ENCODE measurements around the gene SREBF2. TPM values are rescaled to one million over a fixed set of nuclear protein-coding genes. Genes with fewer than 3 reads are reported as not detected.

SREBF2 gene
- total and polyA plus RNA-seq, 2 donors (not counting 3 experiments of a cell fraction or from before 2014, with no cell fraction given), result 101 to 136 TPM

- no peaks in the 10 kb centered on the region for H4K20me1 ChIP-seq (replicated peaks; ENCODE audit: control insufficient read depth, extremely low read depth, insufficient read depth, low read length)
- no peaks in the 10 kb centered on the region for H3K9me1 ChIP-seq (replicated peaks; ENCODE audit: control insufficient read depth, extremely low read depth, insufficient read depth, low read length)
- dilution Hi-C loops (cut with MboI; ENCODE audit: extremely low pct_ligation_motif_present, low sequenced_read_pairs), result no loop called here
- H3K27me3 ChIP-seq (ENCODE audit: control insufficient read depth in 2 of 2, insufficient read depth in 2 of 2, low read length in 2 of 2), result no peaks in the 10 kb centered on the region
- no peak overlapping the region for H3K27ac ChIP-seq (ENCODE audit: insufficient read depth, low read depth, low read length)
- intact Hi-C loops (cut with micrococcal nuclease), result no loop called here
- H3K4me1 ChIP-seq (ENCODE audit: control insufficient read depth, extremely low read depth, insufficient read depth, low read length), result no peaks in the 10 kb centered on the region
- POLR2A ChIA-PET, result no interaction called here
- no peak overlapping the region for H2AFZ ChIP-seq (ENCODE audit: low read depth, low read length)
- no peak overlapping the region for H3K4me2 ChIP-seq (ENCODE audit: insufficient read depth, low read length)
- no peak overlapping the region for H3K9ac ChIP-seq (replicated peaks; ENCODE audit: extremely low read depth, insufficient read depth, low read length)
- CTCF ChIA-PET, result interaction anchor here (0.7 to 2.4 kb wide), 2 partner anchors 34 to 145 kb away, joined by 3 to 6 read pairs; no protein-coding TSS in a partner anchor
- DNase-seq (ENCODE audit: low read depth, low spot score) (no peak), FAIRE-seq (no peak)
- BruUV-seq (replicated peaks), result no TSS peak
- H3K36me3 ChIP-seq (ENCODE audit: control insufficient read depth in 2 of 2, extremely low read depth in 1 of 2, insufficient read depth in 2 of 2, low read length in 2 of 2), result peaks cover 24 to 34% of the 10 kb centered on the region in 2 experiments
- no peaks in the 10 kb centered on the region for H3K79me2 ChIP-seq (ENCODE audit: control insufficient read depth, insufficient read depth, low read length)
- H3K4me3 ChIP-seq (replicated peaks in 1 of 3; ENCODE audit: insufficient read depth in 1 of 3, low read depth in 1 of 3, low read length in 3 of 3), result no peak overlapping the region
- no peak for TF ChIP-seq MYC (IDR thresholded peaks at IDR 0.05; ENCODE audit: low read depth, low read length)
- TF ChIP-seq CTCF (IDR thresholded peaks at IDR 0.05; ENCODE audit: extremely low read depth in 1 of 2, insufficient read depth in 1 of 2, low read depth in 1 of 2, low read length in 2 of 2), result no peak
- TF ChIP-seq FOS (IDR thresholded peaks at IDR 0.05; ENCODE audit: borderline replicate concordance, insufficient read depth, low read length), result no peak
- TF ChIP-seq POLR2AphosphoS5 (IDR thresholded peaks at IDR 0.05; ENCODE audit: insufficient read depth, low read depth, low read length), result no peak
- no peak for TF ChIP-seq POLR2A (IDR thresholded peaks at IDR 0.05; ENCODE audit: low read depth, low read length)
- no peak for TF ChIP-seq JUN (IDR thresholded peaks at IDR 0.05; ENCODE audit: borderline replicate concordance, insufficient read depth, insufficient read length, low read depth)
- TF ChIP-seq MAX (IDR thresholded peaks at IDR 0.05; ENCODE audit: insufficient read depth, insufficient read length), result no peak
- no peak for TF ChIP-seq EZH2 (IDR thresholded peaks at IDR 0.05; ENCODE audit: borderline replicate concordance, low read depth, low read length, severe bottlenecking)
- TF ChIP-seq GATA2 (IDR thresholded peaks at IDR 0.05; ENCODE audit: insufficient read depth, insufficient read length, low read depth, low read length), result no peak
- no peaks in the 10 kb centered on the region for H3K9me3 ChIP-seq (replicated peaks; ENCODE audit: control insufficient read depth, insufficient read depth, low read length)
Measured at GRCh38 chr22:41891407-41891806, 58.5 kb downstream of the SREBF2 start.

Measured in endothelial cell of umbilical vein (primary cell).